ENCODE results near the gene PCBD2.
"Not testable (repeated sequence)": the region's sequence is repeated elsewhere in the genome, so short reads cannot be mapped to it uniquely, and the experiment has no call there.

- not testable (repeated sequence) for TF ChIP-seq CTCF (IDR thresholded peaks at IDR 0.05; ENCODE audit: low read length); EZH2 (IDR thresholded peaks at IDR 0.05; ENCODE audit: borderline replicate concordance, low read length)
These were observed 24.0 kb upstream of the PCBD2 start for GRCh38 chr5:134880937-134881336.
